GM13977 (cell line): ENCODE results near the gene GARIN3.
A peak's percentile ranks its signal among the peaks of the same experiment; 100 is the strongest.

Source experiments
- DNase-seq: peaks from one replicate; pipeline ENCODE4 v3.0.0; 2012; ENCODE audit warnings: low spot score
- in situ Hi-C: fragments of 300-500 bp; cut with MboI; formaldehyde crosslinking; loops from one replicate; pipeline ENCODE4 v1.12.0; 2022; ENCODE audit warnings: low sequenced_read_pairs, low pct_unique_long_range_greater_than_20kb, mixed read lengths, inconsistent platforms; ENCODE audit not compliant: unreplicated experiment
- TF ChIP-seq, protein P1 (sequence below): IDR thresholded peaks from 2 replicates; pipeline ENCODE4 v1.5.1; 2012; ENCODE audit warnings: mild to moderate bottlenecking, control low read depth; ENCODE audit not compliant: insufficient read depth; ENCODE audit errors: extremely low read depth, missing control alignments

Gene GARIN3

DNA sequence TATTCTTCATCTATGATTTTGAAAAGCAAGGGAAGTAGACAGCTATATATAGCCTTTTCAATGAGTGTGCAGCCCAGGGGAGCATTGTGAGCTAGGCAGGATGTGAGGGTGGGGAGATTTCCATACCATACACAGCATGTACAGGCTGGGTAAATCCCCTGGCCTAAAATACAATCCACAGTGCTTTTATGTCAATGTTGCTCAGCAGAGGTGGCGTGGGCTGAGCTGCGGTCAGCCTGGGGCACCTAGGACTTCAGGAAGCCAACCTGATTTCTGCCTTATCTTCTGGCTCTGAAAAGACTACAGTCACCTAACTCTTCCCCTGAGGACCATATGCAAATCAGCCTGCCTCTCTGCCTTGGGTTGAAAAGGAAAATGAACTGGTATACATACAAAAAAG, 6.3 kb upstream of the GARIN3 start:
- peak; percentile 79 for DNase-seq
- in situ Hi-C loops, result no loop called here
- TF ChIP-seq, protein P1, sequence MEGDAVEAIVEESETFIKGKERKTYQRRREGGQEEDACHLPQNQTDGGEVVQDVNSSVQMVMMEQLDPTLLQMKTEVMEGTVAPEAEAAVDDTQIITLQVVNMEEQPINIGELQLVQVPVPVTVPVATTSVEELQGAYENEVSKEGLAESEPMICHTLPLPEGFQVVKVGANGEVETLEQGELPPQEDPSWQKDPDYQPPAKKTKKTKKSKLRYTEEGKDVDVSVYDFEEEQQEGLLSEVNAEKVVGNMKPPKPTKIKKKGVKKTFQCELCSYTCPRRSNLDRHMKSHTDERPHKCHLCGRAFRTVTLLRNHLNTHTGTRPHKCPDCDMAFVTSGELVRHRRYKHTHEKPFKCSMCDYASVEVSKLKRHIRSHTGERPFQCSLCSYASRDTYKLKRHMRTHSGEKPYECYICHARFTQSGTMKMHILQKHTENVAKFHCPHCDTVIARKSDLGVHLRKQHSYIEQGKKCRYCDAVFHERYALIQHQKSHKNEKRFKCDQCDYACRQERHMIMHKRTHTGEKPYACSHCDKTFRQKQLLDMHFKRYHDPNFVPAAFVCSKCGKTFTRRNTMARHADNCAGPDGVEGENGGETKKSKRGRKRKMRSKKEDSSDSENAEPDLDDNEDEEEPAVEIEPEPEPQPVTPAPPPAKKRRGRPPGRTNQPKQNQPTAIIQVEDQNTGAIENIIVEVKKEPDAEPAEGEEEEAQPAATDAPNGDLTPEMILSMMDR, result no peak

- no peak for DNase-seq
- TF ChIP-seq, protein P1, result no peak
- in situ Hi-C loops, result no loop called here
These were observed 2.2 kb upstream of the GARIN3 start for GRCh38 chr5:157168286-157168685.

GRCh38 chr5:157167214-157167621, 1.2 kb upstream of the GARIN3 start:
- DNase-seq, result no peak
- TF ChIP-seq, protein P1, result no peak
- in situ Hi-C loops, result no loop called here

- in situ Hi-C loops, result no loop called here
- no peak for DNase-seq
- TF ChIP-seq, protein P1, result no peak
These were observed 396 bp downstream of the GARIN3 start for GRCh38 chr5:157165668-157166067.

DNA sequence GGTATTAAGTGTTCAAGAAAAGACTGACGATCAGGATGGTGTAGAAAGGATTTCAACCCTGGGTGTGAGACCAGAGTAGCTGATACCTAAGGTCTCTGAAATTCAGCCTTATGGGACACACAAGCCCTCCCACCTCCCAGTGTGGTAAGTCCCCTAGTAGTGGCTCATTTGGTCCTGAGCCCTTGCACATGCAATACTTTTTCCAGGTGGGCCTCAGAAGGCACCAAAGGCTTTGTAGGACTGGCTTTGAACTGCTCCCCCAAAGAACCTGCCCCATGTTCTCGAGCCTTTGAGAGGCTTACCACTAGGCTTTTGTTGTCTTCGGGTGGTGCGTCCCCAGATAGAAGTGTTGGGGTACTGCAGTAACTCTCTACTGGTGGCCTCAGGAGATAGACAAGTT, 803 bp downstream of the GARIN3 start:
- TF ChIP-seq, protein P1, result no peak
- no peak for DNase-seq
- in situ Hi-C loops, result no loop called here

DNA sequence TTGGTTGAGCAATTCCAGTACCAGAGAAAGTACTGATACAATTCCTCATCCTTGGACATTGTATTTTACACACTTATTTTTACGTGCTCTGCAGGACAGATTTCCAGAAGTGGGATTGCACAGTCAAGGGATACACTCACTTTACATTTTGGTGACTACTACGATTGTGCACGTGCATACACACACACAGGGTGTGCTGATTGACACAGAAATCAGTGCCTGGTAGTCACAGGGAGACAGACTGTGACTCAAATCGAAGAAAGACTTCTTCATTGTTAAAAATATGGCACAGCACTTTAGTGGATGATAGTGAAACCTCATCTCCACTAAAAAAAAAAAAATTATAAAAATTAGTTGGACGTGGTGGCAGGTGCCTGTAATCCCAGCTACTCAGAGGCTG, 1.5 kb downstream of the GARIN3 start:
- DNase-seq, result no peak
- TF ChIP-seq, protein P1, result no peak
- in situ Hi-C loops, result no loop called here
